Spinal cord (tissue), 10 donors: ENCODE results near the gene MAPK8IP1. TPM values are rescaled to one million over a fixed set of nuclear protein-coding genes. Genes with fewer than 3 reads are reported as not detected.
A peak's percentile ranks its signal among the peaks of the same experiment; 100 is the strongest.

Experiments
- DNase-seq, 6 donors: peaks; one replicate each; pipeline versions ENCODE4 v3.0.0 to v3.0.0-alpha.2; 2013 to 2015; ENCODE audit warnings: low spot score in 6 of 6, low read depth in 4 of 6
- H3K27ac ChIP-seq: one replicate; pipeline ENCODE4 v1.5.1; 2013; ENCODE audit warnings: low read depth, low read length, control low read depth
- H3K27me3 ChIP-seq: one replicate; pipeline ENCODE4 v1.6.1; 2013; ENCODE audit warnings: low read length; ENCODE audit not compliant: control insufficient read depth, insufficient read depth
- H3K36me3 ChIP-seq: one replicate; pipeline ENCODE4 v1.6.1; 2013; ENCODE audit warnings: low read length; ENCODE audit not compliant: control insufficient read depth, insufficient read depth
- H3K4me1 ChIP-seq: one replicate; pipeline ENCODE4 v1.6.1; 2013; ENCODE audit warnings: low read length; ENCODE audit not compliant: control insufficient read depth, insufficient read depth
- H3K4me3 ChIP-seq: one replicate; pipeline ENCODE4 v1.5.1; 2013; ENCODE audit warnings: low read depth, low read length, control low read depth
- H3K9me3 ChIP-seq: one replicate; pipeline ENCODE4 v1.6.1; 2013; ENCODE audit warnings: low read length; ENCODE audit not compliant: control insufficient read depth, insufficient read depth
- WGBS: methylation state at CpG from one replicate; pipeline ENCODE4 v1.1.5; 2013; ENCODE audit warnings: missing lambda C conversion rate; ENCODE audit not compliant: insufficient coverage; 5-methylcytosine and 5-hydroxymethylcytosine counted together
- polyA plus RNA-seq, 2 donors: library from polyadenylated mRNA; unstranded; fragments of 120-200 nt; gene quantifications; one replicate each; pipeline ENCODE4 v1.2.1, GENCODE V29; 2013; ENCODE audit not compliant: insufficient read length in 2 of 2
- total RNA-seq, 2 donors: library from RNA; depleted of rRNA in 1 of 2; stranded (reverse); fragments of 120-200 nt in 1 of 2; fragments of >200 nt in 1 of 2; gene quantifications; one replicate each; pipeline versions ENCODE4 v1.2.3 to v1.2.4, GENCODE V29; 2013 to 2014
- donor health status: healthy.

Gene MAPK8IP1
- total and polyA plus RNA-seq, 4 donors: 77.4 to 269 (median 184) TPM

DNA sequence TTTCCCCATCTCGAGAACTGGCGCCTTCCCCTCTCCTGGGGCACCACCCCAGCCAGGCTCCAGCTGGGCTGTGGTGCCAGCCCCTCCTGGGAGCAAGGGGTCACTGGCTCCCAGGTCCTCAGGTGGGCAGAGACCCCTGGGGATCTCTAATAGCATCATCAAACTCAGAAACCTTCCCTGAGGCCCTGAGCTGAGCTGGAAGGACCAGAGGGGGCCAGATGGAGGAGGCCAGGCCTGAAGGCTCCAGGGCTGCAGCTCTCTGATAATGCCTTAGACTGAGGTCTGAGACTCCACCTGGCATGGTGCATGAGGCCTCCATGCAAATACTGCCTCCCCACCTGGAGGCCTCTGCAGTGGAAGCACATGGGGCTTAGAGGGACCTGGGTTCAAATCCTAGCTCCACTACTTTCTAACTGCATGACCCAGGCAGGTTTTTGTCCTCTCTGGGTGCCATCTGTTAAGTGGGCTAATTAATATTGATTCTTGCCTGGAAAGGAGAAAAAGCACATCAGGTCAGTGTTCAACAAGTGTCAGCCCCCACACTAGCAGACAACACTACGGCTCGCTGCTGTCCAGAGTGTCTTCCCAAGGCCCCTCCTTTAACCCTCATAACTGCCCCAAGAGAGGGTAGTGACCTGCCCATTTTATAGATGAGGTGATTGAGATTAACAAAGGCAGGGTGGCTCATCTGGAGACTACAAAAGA is 1.5 kb downstream of the MAPK8IP1 start:
- peak overlapping the region; percentile 51 for H3K4me3 ChIP-seq
- 35% methylated on average over 2 of the region's 4 CpGs for WGBS
- peaks cover 37% of the 10 kb centered on the region for H3K4me1 ChIP-seq
- DNase-seq: no peak
- no peaks in the 10 kb centered on the region for H3K9me3 ChIP-seq
- no peak overlapping the region for H3K27ac ChIP-seq
- H3K36me3 ChIP-seq: peaks cover 22% of the 10 kb centered on the region
- H3K27me3 ChIP-seq: no peaks in the 10 kb centered on the region

DNA sequence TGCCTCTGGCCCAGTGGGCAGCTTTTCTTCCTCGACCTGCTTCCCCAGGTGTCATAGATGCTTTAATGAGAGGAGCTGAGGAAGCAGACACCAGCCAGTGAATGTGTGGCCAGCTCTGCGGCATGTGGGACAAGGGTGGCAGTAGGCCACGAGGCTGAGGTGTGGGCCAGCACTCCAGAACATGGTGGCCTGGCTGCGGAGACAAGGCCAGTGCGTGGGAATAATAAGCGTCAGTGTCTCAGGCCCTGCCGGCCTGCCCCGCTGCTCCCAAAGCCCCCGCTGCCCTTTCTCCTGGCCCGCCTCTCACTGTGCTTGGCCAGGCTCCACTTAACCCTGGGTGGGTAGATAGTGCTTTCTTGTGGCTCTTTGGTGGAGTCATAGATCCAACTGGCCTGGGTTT is 2.1 kb downstream of the MAPK8IP1 start:
- Histone ChIP-seq H3K27ac (no peak overlapping the region), H3K4me3 (no peak overlapping the region), H3K9me3 (no peaks in the 10 kb centered on the region), H3K36me3 (peaks cover 18% of the 10 kb centered on the region), H3K4me1 (peaks cover 35% of the 10 kb centered on the region), H3K27me3 (no peaks in the 10 kb centered on the region)
- DNase-seq: no peak
- WGBS: 65% methylated on average over 10 of the region's 10 CpGs

DNA sequence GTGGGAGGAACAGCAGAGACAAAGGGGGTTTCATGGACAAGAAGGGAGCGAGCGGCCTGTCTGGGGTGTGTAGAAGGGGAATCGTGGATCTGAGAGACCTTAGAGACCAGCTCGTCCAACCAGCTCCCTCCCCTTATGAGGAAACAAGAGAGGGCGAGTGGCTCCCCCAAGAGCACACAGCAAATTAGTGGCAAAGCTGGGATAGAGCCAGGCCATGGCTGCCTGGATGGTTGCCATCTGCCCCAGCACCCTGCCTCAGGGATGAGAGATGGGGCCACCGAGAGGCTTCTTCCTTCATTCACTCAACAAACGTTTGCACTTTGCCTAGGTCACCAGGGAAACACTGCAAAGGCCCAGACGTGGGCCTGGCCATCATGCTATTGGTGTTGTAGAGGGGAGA is 4.1 kb downstream of the MAPK8IP1 start:
- no peaks in the 10 kb centered on the region for H3K27me3 ChIP-seq
- 49% methylated on average over 5 of the region's 8 CpGs for WGBS
- H3K27ac ChIP-seq: no peak overlapping the region
- no peaks in the 10 kb centered on the region for H3K9me3 ChIP-seq
- peaks cover 45% of the 10 kb centered on the region for H3K4me1 ChIP-seq
- no peak overlapping the region for H3K4me3 ChIP-seq
- no peak for DNase-seq
- H3K36me3 ChIP-seq: peaks cover 12% of the 10 kb centered on the region

DNA sequence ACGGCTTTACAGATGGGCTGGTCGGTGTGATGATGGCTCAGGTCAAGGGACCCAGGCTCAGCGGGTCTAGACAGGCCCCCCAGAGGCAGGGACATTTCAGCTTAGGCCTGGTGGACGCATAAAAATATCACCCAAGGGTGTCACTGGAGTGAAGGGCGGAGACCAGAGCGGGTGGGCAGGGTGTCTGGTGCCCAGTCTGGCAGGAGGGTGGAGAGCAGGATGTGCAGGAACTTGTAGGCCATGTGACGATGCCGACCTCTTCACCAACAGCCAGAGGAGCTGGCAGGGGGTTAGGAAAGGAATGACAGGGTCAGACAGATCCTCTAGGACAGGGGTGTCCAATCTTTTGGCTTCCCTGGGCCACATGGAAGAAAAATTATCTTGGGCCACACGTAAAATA is 4.5 kb downstream of the MAPK8IP1 start:
- H3K27ac ChIP-seq: no peak overlapping the region
- H3K9me3 ChIP-seq: no peaks in the 10 kb centered on the region
- WGBS: 90% methylated on average over 6 of the region's 9 CpGs
- H3K36me3 ChIP-seq: peaks cover 14% of the 10 kb centered on the region
- no peaks in the 10 kb centered on the region for H3K27me3 ChIP-seq
- no peak overlapping the region for H3K4me3 ChIP-seq
- DNase-seq: no peak
- peaks cover 45% of the 10 kb centered on the region for H3K4me1 ChIP-seq

DNA sequence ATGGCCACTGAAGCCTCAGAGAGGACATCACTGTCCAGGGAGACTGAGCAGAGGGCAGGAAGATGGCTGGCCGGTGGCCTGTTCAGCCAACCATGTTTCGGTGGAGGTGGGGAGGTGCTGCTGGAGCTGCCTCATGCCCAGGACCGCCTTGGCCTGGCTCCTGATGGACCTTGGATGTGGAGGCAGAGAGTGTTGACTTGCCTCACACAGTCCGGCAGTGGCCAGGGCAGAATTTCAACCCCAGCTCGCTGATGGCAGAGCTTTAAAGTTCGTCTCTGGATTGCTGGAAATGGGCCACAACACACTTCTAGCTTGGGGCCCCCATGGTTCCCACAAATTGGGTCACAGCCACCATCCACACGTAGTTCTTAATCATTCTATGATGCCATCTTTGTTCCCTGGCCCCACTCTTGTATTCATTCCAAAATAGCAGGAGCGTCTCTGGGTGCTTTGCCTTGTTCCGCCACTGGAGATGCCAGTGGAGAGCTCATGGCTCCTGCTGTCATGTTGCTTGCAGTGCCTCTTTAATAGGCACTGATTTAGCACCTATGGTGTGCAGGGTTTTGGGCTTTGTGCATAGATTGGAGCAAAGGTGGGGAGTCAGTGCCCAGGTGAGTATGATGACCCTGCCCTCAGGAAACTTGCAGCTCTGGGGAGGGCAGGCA is 5.6 kb downstream of the MAPK8IP1 start:
- no peak for DNase-seq

DNA sequence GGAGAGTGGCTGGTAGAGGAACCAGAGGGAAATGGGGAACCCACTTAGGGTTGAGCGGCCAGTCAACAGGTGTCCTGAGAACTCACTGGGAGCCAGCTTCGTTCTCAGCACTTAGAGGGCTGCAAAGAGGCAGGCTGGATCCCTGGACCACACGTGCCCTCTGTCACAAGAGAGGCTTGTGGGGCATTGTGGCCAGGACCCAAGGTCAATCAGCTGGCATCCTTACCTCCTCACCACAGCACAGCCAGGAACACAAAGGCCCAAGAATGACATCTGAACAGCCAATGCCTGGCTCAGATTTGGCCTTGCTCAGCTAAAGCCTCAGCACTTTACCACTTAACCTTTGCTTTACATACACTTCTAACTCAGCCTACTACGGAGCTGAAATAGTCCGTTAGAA is 7.4 kb downstream of the MAPK8IP1 start:
- WGBS: 70% methylated on average over 4 of the region's 5 CpGs
- Histone ChIP-seq H3K4me3 (no peak overlapping the region), H3K27ac (no peak overlapping the region), H3K9me3 (no peaks in the 10 kb centered on the region), H3K36me3 (peaks cover 22% of the 10 kb centered on the region), H3K4me1 (peaks cover 45% of the 10 kb centered on the region), H3K27me3 (no peaks in the 10 kb centered on the region)
- DNase-seq: no peak

More for the DNA sequence above, 5.6 kb downstream of the MAPK8IP1 start:
- WGBS: 68% methylated on average over 9 of the region's 9 CpGs
- peaks cover 17% of the 10 kb centered on the region for H3K36me3 ChIP-seq
- no peaks in the 10 kb centered on the region for H3K27me3 ChIP-seq
- H3K4me3 ChIP-seq: no peak overlapping the region
- peaks cover 44% of the 10 kb centered on the region for H3K4me1 ChIP-seq
- H3K9me3 ChIP-seq: no peaks in the 10 kb centered on the region
- H3K27ac ChIP-seq: peak overlapping the region; percentile 10

DNA sequence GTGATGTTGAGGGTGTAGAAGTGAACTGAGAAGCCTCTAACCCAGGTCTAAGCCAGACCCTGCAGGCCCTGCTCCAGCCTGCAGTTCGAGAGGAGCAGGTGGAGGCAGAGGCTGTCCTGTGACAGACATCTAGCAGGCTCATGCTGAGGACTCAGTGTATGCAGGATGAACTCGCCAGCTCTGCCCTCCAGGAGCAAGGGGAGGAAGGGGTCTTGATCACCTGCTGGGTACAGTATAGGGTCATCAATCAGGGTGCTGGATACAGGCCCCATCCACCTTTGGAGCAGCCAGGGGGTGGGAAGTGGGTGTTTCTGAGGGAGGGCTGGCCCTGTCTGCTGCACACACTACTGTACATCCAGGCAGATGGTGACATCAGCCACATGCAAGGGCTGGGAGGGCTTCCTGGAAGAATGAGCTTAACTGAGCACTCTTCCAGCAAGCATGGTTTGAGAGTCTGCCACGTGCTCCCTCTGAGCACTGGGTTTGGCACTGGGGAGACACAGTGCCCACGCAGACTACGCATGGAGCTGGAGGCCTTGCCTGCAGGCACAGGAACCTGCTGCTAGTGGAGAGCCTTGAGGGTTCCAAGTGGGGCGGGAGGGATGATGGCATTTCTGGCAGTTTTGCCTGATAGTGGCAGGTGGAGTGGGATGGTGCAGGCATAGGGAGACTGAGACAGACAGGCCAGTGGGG is 9.2 kb downstream of the MAPK8IP1 start:
- Histone ChIP-seq H3K36me3 (peaks cover 31% of the 10 kb centered on the region), H3K27me3 (no peaks in the 10 kb centered on the region), H3K4me1 (peaks cover 57% of the 10 kb centered on the region), H3K4me3 (no peak overlapping the region), H3K9me3 (no peaks in the 10 kb centered on the region), H3K27ac (no peak overlapping the region)
- 83% methylated on average over 6 of the region's 6 CpGs for WGBS
- no peak for DNase-seq

DNA sequence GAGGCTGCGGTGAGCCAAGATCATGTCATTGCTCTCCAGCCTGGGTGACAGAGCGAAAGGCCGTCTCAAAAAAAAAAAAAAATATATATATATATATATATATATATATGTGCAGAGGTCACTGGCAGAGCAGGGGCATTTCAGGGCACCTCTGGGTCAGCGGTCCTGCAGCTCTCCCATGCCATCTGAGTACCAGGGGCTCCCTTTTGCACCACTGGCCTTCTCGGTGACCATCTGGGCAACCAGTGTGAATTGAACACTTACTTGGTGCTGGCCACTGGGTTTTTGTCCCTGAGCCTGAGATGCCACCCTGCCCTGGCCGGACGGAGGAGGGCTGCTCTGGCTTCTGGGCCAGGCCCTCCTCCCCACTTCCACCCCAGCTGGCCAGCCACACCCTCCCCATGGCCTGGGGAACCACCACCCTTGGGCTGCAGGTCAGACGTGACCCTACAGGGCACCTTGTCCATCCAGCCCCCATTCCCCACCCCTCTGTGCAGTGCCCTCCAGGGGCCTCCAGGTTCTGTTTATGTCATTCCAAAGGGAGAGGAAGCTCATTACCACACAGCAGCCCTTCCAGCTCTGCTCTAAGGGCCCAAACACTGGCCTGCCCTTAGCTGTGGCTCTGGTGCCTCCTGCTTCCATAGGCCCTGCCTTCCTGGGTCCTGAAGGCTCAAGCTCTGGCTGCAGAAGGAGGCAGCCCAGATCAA is 10.3 kb downstream of the MAPK8IP1 start:
- Histone ChIP-seq H3K27ac (peak overlapping the region; percentile 59), H3K9me3 (no peaks in the 10 kb centered on the region), H3K4me3 (no peak overlapping the region), H3K27me3 (no peaks in the 10 kb centered on the region), H3K4me1 (peaks cover 57% of the 10 kb centered on the region), H3K36me3 (peaks cover 35% of the 10 kb centered on the region)
- no peak for DNase-seq
- 90% methylated on average over 5 of the region's 8 CpGs for WGBS

DNA sequence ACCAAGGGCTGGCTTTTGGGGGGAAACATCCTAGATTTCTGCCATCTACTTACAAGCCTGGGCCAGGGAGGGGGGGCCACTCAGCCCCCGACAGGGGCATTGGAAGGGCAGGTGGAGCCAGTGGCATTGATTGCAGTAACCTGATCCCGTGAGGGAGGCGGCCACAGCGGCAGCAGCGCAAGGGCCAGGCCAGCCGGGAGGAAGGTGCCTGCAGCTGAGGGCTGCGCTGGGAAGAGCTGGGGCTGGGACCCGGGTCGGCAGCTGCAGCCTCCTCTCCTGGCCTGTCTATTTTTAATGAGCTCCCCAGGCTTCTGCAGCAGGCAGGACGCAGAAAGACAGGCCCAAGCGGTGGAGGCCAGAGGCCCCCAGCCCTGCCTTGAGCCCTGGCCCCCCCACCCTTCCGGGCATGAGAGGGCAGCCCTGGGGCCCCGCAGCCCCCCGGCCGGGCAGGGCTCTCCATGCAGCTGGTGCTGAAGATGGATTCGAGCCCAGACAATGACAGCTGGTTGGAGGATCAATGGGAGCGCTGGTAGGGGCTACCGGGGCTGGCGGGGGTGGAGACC is 11.1 kb downstream of the MAPK8IP1 start:
- Histone ChIP-seq H3K36me3 (peaks cover 40% of the 10 kb centered on the region), H3K4me1 (peaks cover 61% of the 10 kb centered on the region), H3K27ac (peak overlapping the region; percentile 59), H3K27me3 (no peaks in the 10 kb centered on the region), H3K9me3 (no peaks in the 10 kb centered on the region), H3K4me3 (no peak overlapping the region)
- DNase-seq: peak in 1 of 6 donors; percentile 61
- WGBS: 8% methylated on average over 19 of the region's 19 CpGs
